RWPE2 (cell line): ENCODE measurements around the gene L2HGDH.

ENCODE experiments used
- ATAC-seq: fragments of 200-7000 bp; cut with Tn5 transposase; 3 replicates; pipeline ENCODE4 v1.9.1; 2021; ENCODE audit warnings: low read depth
- DNase-seq: peaks from one replicate; pipeline ENCODE4 v3.0.0-alpha.2; 2020; ENCODE audit warnings: low spot score
- H3K27ac ChIP-seq: fragments of 450-650 bp; 2 replicates; pipeline ENCODE4 v1.5.1; 2017; ENCODE audit warnings: mild to moderate bottlenecking; ENCODE audit not compliant: poor library complexity, severe bottlenecking
- H3K27me3 ChIP-seq: fragments of 250-450 bp; sonication (Bioruptor Pico); 2 replicates; pipeline ENCODE4 v1.5.1; 2021; ENCODE audit warnings: mild to moderate bottlenecking, moderate library complexity; ENCODE audit not compliant: insufficient read depth, poor library complexity, severe bottlenecking
- H3K36me3 ChIP-seq: fragments of 250-450 bp; sonication (Bioruptor Pico); 2 replicates; pipeline ENCODE4 v1.5.1; 2020; ENCODE audit warnings: low read depth, mild to moderate bottlenecking, moderate library complexity
- H3K4me1 ChIP-seq: fragments of 250-450 bp; sonication (Bioruptor Pico); 2 replicates; pipeline ENCODE4 v1.5.1; 2021; ENCODE audit warnings: mild to moderate bottlenecking, moderate library complexity; ENCODE audit not compliant: insufficient read depth, poor library complexity, severe bottlenecking
- H3K4me3 ChIP-seq: fragments of 250-450 bp; sonication (Bioruptor Pico); 2 replicates; pipeline ENCODE4 v1.5.1; 2021; ENCODE audit warnings: mild to moderate bottlenecking, moderate library complexity; ENCODE audit not compliant: severe bottlenecking
- H3K9me3 ChIP-seq: fragments of 250-450 bp; sonication (Bioruptor Pico); 2 replicates; pipeline ENCODE4 v1.5.1; 2021; ENCODE audit warnings: mild to moderate bottlenecking, moderate library complexity; ENCODE audit not compliant: severe bottlenecking
- TF ChIP-seq, protein P1 (sequence below): fragments of 450-650 bp; IDR thresholded peaks from one replicate; pipeline ENCODE4 v1.5.1; 2017; ENCODE audit warnings: mild to moderate bottlenecking, moderate library complexity; ENCODE audit not compliant: poor library complexity, severe bottlenecking

L2HGDH gene

DNA sequence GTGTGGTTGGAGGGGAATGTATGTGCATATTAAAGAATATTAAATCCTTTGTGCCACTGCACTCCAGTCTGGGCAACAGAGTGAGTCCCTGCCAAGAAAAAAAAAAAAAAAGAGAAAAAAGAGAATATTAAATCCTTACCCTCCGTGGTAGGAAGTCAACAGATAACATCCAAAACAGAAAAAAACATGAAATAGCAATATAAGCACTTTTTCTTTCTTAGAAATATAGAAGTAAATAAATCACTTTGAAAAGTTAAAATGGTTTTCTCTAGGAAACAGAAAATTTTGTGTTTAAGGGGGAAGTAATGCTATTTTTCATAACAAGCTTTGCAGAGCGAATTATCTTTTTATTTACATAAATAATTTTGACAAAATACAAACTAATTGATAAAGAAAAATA lies 98.2 kb downstream of the L2HGDH start:
- Histone ChIP-seq H3K4me1 (no peaks in the 10 kb centered on the region), H3K4me3 (no peak overlapping the region), H3K27me3 (no peaks in the 10 kb centered on the region), H3K9me3 (no peaks in the 10 kb centered on the region), H3K27ac (no peak overlapping the region), H3K36me3 (no peaks in the 10 kb centered on the region)
- no peak for ATAC-seq
- no peak for DNase-seq
- TF ChIP-seq, protein P1, sequence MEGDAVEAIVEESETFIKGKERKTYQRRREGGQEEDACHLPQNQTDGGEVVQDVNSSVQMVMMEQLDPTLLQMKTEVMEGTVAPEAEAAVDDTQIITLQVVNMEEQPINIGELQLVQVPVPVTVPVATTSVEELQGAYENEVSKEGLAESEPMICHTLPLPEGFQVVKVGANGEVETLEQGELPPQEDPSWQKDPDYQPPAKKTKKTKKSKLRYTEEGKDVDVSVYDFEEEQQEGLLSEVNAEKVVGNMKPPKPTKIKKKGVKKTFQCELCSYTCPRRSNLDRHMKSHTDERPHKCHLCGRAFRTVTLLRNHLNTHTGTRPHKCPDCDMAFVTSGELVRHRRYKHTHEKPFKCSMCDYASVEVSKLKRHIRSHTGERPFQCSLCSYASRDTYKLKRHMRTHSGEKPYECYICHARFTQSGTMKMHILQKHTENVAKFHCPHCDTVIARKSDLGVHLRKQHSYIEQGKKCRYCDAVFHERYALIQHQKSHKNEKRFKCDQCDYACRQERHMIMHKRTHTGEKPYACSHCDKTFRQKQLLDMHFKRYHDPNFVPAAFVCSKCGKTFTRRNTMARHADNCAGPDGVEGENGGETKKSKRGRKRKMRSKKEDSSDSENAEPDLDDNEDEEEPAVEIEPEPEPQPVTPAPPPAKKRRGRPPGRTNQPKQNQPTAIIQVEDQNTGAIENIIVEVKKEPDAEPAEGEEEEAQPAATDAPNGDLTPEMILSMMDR = no peak

DNA sequence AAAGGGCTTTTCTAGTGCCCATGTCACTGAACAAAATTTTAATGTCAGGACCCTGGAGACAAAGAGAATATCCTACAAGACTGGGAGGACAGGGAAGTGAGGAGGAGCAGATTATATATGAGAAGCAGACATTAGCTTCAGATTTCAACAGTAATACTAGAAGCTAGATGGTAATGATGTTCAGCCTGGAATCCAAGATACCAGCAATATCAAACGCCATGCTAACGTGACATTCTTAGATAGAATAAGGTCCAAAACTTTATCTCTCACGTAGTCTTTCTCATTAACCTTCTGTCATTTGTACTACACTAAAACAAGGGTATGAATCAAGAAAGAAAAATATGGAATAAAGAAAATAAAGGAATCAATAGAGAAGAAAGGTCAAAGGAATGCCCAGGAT lies 99.3 kb downstream of the L2HGDH start:
- no peak for DNase-seq
- H3K4me1 ChIP-seq = no peaks in the 10 kb centered on the region
- no peaks in the 10 kb centered on the region for H3K27me3 ChIP-seq
- H3K4me3 ChIP-seq = no peak overlapping the region
- H3K9me3 ChIP-seq = no peaks in the 10 kb centered on the region
- no peak for ATAC-seq
- no peaks in the 10 kb centered on the region for H3K36me3 ChIP-seq
- TF ChIP-seq, protein P1 = no peak
- H3K27ac ChIP-seq = no peak overlapping the region

DNA sequence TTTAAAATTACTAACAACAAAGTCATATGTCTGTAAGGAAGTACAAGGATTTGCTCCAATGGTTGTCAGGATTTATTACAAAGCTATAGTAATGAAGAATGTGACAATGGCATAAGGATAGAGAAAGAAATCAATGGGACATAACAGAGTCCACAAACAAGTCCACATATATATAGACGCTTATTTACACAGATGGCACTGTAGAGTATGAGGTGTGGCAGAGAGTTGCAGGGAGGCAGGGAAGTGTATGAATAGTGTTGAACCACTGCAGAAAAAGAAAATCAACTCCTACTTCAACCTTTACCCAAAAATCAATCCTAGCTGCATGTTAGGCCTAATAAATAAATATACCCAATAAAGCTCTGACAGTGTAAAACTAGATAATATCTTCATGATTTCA lies 102.0 kb downstream of the L2HGDH start:
- Histone ChIP-seq H3K27ac (no peak overlapping the region), H3K9me3 (no peaks in the 10 kb centered on the region), H3K36me3 (no peaks in the 10 kb centered on the region), H3K27me3 (no peaks in the 10 kb centered on the region), H3K4me3 (no peak overlapping the region), H3K4me1 (no peaks in the 10 kb centered on the region)
- ATAC-seq = no peak
- TF ChIP-seq, protein P1 = no peak
- no peak for DNase-seq

DNA sequence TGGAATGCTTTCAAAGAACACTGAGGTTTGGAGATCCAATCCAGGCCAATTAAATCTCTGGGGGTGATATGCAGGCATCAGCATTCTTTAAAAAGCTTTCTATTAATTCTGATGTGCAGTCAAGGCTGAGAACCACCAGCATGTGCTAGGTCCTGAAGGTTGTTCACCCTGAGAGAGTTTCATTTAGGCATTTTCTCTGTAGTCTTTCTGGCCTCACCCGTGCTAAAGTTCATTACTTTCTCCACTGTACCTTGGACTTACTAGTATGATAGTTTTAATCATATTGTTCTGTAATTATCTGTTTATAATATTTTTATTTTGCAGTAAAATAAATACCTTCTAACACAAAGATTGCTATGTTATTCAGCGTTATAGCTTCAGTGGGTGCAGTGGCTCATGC lies 113.5 kb downstream of the L2HGDH start:
- H3K27me3 ChIP-seq = no peaks in the 10 kb centered on the region
- TF ChIP-seq, protein P1 = no peak
- DNase-seq (no peak), ATAC-seq (no peak)
- H3K27ac ChIP-seq = no peak overlapping the region
- no peaks in the 10 kb centered on the region for H3K9me3 ChIP-seq
- H3K4me3 ChIP-seq = no peak overlapping the region
- H3K36me3 ChIP-seq = peaks cover 41% of the 10 kb centered on the region
- H3K4me1 ChIP-seq = no peaks in the 10 kb centered on the region

DNA sequence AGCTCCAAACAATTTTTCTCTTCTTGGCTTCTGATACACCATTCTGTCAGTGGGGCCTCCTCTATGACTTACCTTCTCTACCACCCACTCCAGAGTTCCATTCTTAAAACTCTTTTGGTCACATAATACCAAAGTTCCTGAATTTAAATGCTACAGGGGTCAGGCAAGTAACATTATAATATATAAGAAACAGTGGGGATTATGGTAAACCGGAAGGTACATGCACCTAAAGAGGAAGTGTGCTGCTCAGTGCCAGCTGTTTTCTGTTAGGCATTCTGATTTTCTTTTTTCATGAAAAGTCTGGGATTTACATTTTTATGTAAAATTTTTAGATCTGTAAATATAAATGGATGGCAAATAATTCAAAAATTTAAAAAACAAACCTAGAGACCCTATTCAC lies 120.5 kb downstream of the L2HGDH start:
- H3K4me1 ChIP-seq = no peaks in the 10 kb centered on the region
- H3K27ac ChIP-seq = no peak overlapping the region
- no peaks in the 10 kb centered on the region for H3K27me3 ChIP-seq
- DNase-seq (no peak), ATAC-seq (no peak)
- TF ChIP-seq, protein P1 = no peak
- H3K9me3 ChIP-seq = no peaks in the 10 kb centered on the region
- no peak overlapping the region for H3K4me3 ChIP-seq
- H3K36me3 ChIP-seq = peaks cover 24% of the 10 kb centered on the region
